Neural progenitor cell (in vitro differentiated cells): Measurements from ENCODE around the gene ACP4. TPM values are rescaled to one million over a fixed set of nuclear protein-coding genes. Genes with fewer than 3 reads are reported as not detected.

ENCODE experiments used
- DNase-seq: peaks from one replicate; pipeline ENCODE4 v3.0.0-alpha.2; 2016; ENCODE audit warnings: low spot score
- H2AFZ ChIP-seq: fragments of 200-600 bp; sonication (generic); replicated peaks from 2 replicates; pipeline ENCODE4 v1.6.1; 2016; ENCODE audit warnings: antibody characterized with exemption
- H3F3A ChIP-seq: fragments of 200-600 bp; sonication (generic); 2 replicates; pipeline ENCODE4 v1.6.1; 2016; ENCODE audit warnings: antibody characterized with exemption, low read depth
- H3K27ac ChIP-seq: fragments of 200-600 bp; sonication (generic); 2 replicates; pipeline ENCODE4 v1.5.1; 2016; ENCODE audit warnings: mild to moderate bottlenecking
- H3K27me3 ChIP-seq: fragments of 200-600 bp; sonication (generic); 2 replicates; pipeline ENCODE4 v1.6.1; 2016; ENCODE audit warnings: mild to moderate bottlenecking, moderate library complexity
- H3K36me3 ChIP-seq: fragments of 200-600 bp; sonication (generic); 2 replicates; pipeline ENCODE4 v1.5.1; 2016
- H3K4me1 ChIP-seq: fragments of 200-600 bp; sonication (generic); 2 replicates; pipeline ENCODE4 v1.6.1; 2016; ENCODE audit warnings: mixed run types
- H3K4me2 ChIP-seq: fragments of 200-600 bp; sonication (generic); 2 replicates; pipeline ENCODE4 v1.6.1; 2016
- H3K4me3 ChIP-seq: fragments of 200-600 bp; sonication (generic); 2 replicates; pipeline ENCODE4 v1.5.1; 2016
- H3K79me2 ChIP-seq: fragments of 200-600 bp; sonication (generic); 2 replicates; pipeline ENCODE4 v1.6.1; 2016; ENCODE audit warnings: low read depth
- H3K9ac ChIP-seq: fragments of 200-600 bp; sonication (generic); 2 replicates; pipeline ENCODE4 v1.6.1; 2016
- H3K9me3 ChIP-seq: fragments of 200-600 bp; sonication (generic); 2 replicates; pipeline ENCODE4 v1.5.1; 2016; ENCODE audit warnings: low read depth
- H4K20me1 ChIP-seq: fragments of 200-600 bp; sonication (generic); 2 replicates; pipeline ENCODE4 v1.6.1; 2016; ENCODE audit warnings: low read depth
- H3K27ac Mint-ChIP-seq: 3 replicates; pipeline ENCODE4 v1.8.0; 2021; ENCODE audit warnings: mixed read lengths
- H3K27me3 Mint-ChIP-seq: 2 replicates; pipeline ENCODE4 v1.8.0; 2022; ENCODE audit warnings: low read depth, mild to moderate bottlenecking, inconsistent platforms, moderate library complexity, mixed read lengths; ENCODE audit not compliant: insufficient read depth
- H3K36me3 Mint-ChIP-seq: 3 replicates; pipeline ENCODE4 v1.8.0; 2021; ENCODE audit warnings: mixed read lengths
- H3K4me1 Mint-ChIP-seq: 3 replicates; pipeline ENCODE4 v1.8.0; 2021; ENCODE audit warnings: mixed read lengths
- H3K4me3 Mint-ChIP-seq: 3 replicates; pipeline ENCODE4 v1.8.0; 2021; ENCODE audit warnings: mild to moderate bottlenecking, moderate library complexity, mixed read lengths
- H3K9me3 Mint-ChIP-seq: 3 replicates; pipeline ENCODE4 v1.8.0; 2020; ENCODE audit warnings: mixed read lengths
- EZH2 ChIP-seq: fragments of 200-600 bp; sonication (generic); IDR thresholded peaks from 2 replicates; pipeline ENCODE4 v1.6.1; 2017; ENCODE audit warnings: antibody characterized with exemption, mild to moderate bottlenecking, moderate library complexity
- EZH2phosphoT487 ChIP-seq: fragments of 200-600 bp; sonication (generic); IDR thresholded peaks from 2 replicates; pipeline ENCODE4 v1.6.1; 2017; ENCODE audit warnings: antibody characterized with exemption
- total RNA-seq: library from RNA; depleted of rRNA; stranded (reverse); fragments of >200 nt; gene quantifications from 2 replicates; pipeline ENCODE4 v1.2.3, GENCODE V29; 2015; ENCODE audit warnings: low replicate concordance
- TF ChIP-seq, protein P1 (sequence below): fragments of 200-600 bp; sonication (generic); IDR thresholded peaks from 2 replicates; pipeline ENCODE4 v1.5.1; 2017; ENCODE audit warnings: antibody characterized with exemption, mild to moderate bottlenecking

The ACP4 gene
- total RNA-seq, 1 donor from 2014 or later: not detected

DNA sequence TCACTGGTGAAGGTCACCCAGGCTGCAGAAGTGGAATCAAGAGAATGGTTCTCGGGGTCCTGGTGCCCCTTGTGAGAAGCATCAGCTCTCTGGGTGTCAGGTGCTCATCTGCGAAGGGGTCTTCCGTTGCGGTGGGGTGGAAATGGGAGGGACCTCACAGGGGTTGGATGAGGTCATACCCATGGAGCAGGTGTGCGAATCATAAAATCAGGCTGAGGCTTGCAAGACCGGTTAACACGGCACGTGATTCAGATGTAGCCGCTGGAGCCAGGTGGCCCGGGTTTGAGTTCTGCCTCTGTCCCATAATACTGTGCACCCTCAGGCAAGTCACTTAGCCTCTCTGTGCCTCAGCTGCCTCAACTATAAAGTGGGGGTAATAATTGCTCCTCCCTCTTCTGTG, 47.1 kb downstream of the ACP4 start:
- Histone ChIP-seq H3K4me2 (no peak overlapping the region), H3K79me2 (no peaks in the 10 kb centered on the region), H3K27me3 (peaks cover 90% of the 10 kb centered on the region), H4K20me1 (no peaks in the 10 kb centered on the region), H3K9ac (no peak overlapping the region), H3K27ac (no peak overlapping the region), H3K4me3 (no peak overlapping the region), H3K4me1 (no peaks in the 10 kb centered on the region), H3F3A (no peaks in the 10 kb centered on the region), H2AFZ (no peak overlapping the region), H3K9me3 (no peaks in the 10 kb centered on the region), H3K36me3 (no peaks in the 10 kb centered on the region)
- no peak for DNase-seq
- Mint-ChIP-seq H3K27ac (no peak overlapping the region), H3K4me1 (peaks cover 10% of the 10 kb centered on the region), H3K4me3 (peak overlapping the region; percentile 1), H3K27me3 (peaks cover 40% of the 10 kb centered on the region), H3K36me3 (peaks cover 2% of the 10 kb centered on the region), H3K9me3 (peaks cover 8% of the 10 kb centered on the region)
- no peak for TF ChIP-seq EZH2phosphoT487
- TF ChIP-seq EZH2: no peak
- TF ChIP-seq, protein P1, sequence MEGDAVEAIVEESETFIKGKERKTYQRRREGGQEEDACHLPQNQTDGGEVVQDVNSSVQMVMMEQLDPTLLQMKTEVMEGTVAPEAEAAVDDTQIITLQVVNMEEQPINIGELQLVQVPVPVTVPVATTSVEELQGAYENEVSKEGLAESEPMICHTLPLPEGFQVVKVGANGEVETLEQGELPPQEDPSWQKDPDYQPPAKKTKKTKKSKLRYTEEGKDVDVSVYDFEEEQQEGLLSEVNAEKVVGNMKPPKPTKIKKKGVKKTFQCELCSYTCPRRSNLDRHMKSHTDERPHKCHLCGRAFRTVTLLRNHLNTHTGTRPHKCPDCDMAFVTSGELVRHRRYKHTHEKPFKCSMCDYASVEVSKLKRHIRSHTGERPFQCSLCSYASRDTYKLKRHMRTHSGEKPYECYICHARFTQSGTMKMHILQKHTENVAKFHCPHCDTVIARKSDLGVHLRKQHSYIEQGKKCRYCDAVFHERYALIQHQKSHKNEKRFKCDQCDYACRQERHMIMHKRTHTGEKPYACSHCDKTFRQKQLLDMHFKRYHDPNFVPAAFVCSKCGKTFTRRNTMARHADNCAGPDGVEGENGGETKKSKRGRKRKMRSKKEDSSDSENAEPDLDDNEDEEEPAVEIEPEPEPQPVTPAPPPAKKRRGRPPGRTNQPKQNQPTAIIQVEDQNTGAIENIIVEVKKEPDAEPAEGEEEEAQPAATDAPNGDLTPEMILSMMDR: no peak

DNA sequence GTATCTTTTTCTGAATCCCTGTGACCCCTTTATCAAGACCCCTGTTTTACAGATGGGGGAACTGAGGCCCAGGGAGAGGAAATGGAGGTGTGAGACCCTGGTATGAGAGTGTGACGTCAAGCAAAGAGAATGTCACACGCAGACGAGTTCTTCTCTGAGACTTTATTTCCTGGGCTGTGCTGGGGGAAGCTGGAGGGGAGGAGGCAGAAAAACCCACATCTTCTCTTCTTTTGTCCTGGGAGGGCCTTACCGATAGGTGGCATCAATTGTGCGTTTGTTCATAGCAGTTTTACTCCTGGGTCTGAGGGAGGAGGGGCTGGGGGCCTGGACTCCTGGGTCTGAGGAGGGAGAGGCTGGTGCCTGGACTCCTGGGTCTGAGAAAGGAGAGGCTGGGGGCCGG, 48.0 kb downstream of the ACP4 start:
- Mint-ChIP-seq H3K9me3 (peaks cover 9% of the 10 kb centered on the region), H3K4me3 (no peak overlapping the region), H3K36me3 (peaks cover 2% of the 10 kb centered on the region), H3K4me1 (peaks cover 10% of the 10 kb centered on the region), H3K27ac (peak overlapping the region; percentile 76), H3K27me3 (peaks cover 35% of the 10 kb centered on the region)
- H3F3A ChIP-seq: no peaks in the 10 kb centered on the region
- no peak overlapping the region for H3K9ac ChIP-seq
- peak; percentile 30 for DNase-seq
- no peak overlapping the region for H2AFZ ChIP-seq
- H3K79me2 ChIP-seq: no peaks in the 10 kb centered on the region
- no peaks in the 10 kb centered on the region for H4K20me1 ChIP-seq
- no peaks in the 10 kb centered on the region for H3K36me3 ChIP-seq
- H3K9me3 ChIP-seq: no peaks in the 10 kb centered on the region
- no peaks in the 10 kb centered on the region for H3K4me1 ChIP-seq
- H3K4me2 ChIP-seq: no peak overlapping the region
- no peak overlapping the region for H3K4me3 ChIP-seq
- TF ChIP-seq, protein P1: peak; percentile 33
- TF ChIP-seq EZH2phosphoT487: no peak
- H3K27me3 ChIP-seq: peaks cover 92% of the 10 kb centered on the region
- no peak overlapping the region for H3K27ac ChIP-seq

- Histone ChIP-seq H3K27me3 (peaks cover 93% of the 10 kb centered on the region), H3F3A (no peaks in the 10 kb centered on the region), H4K20me1 (no peaks in the 10 kb centered on the region), H3K36me3 (no peaks in the 10 kb centered on the region), H3K9me3 (no peaks in the 10 kb centered on the region), H3K9ac (no peak overlapping the region), H3K27ac (no peak overlapping the region), H3K4me3 (no peak overlapping the region), H2AFZ (no peak overlapping the region), H3K79me2 (no peaks in the 10 kb centered on the region), H3K4me1 (no peaks in the 10 kb centered on the region), H3K4me2 (no peak overlapping the region)
- Mint-ChIP-seq H3K27me3 (peaks cover 34% of the 10 kb centered on the region), H3K9me3 (peaks cover 10% of the 10 kb centered on the region), H3K36me3 (peaks cover 2% of the 10 kb centered on the region), H3K4me1 (peaks cover 10% of the 10 kb centered on the region), H3K27ac (no peak overlapping the region), H3K4me3 (peak overlapping the region; percentile 64)
- DNase-seq: no peak
- TF ChIP-seq, protein P1: no peak
- no peak for TF ChIP-seq EZH2phosphoT487
- no peak for TF ChIP-seq EZH2
These were observed 49.8 kb downstream of the ACP4 start for GRCh38 chr19:50839712-50840655.
